SK-N-SH (cell line): Measurements from ENCODE around the gene GDI2. TPM values are rescaled to one million over a fixed set of nuclear protein-coding genes. Genes with fewer than 3 reads are reported as not detected.

Experiments
- CTCF ChIA-PET: fragments of 300-600, 350-600 bp; formaldehyde crosslinking; extraction: SDS; loops from one replicate; lab custom pipeline; 2021; lab: Yijun Ruan, JAX
- POLR2A ChIA-PET: fragments of 350-600 bp; sonication (Branson Sonifier 250); formaldehyde crosslinking; extraction: SDS; loops from one replicate; lab custom pipeline; 2020; ENCODE audit warnings: antibody characterized with exemption, inconsistent platforms; lab: Yijun Ruan, JAX
- DNase-seq: peaks from one replicate; pipeline ENCODE4 v3.0.0; 2012
- H2AFZ ChIP-seq: fragments of 200-600 bp; sonication (generic); 2 replicates; pipeline ENCODE4 v1.8.1; 2016; ENCODE audit warnings: antibody characterized with exemption, mild to moderate bottlenecking, low read depth
- H3F3A ChIP-seq: fragments of 200-600 bp; sonication (generic); replicated peaks from 2 replicates; pipeline ENCODE3; 2016; ENCODE audit warnings: antibody characterized with exemption, mild to moderate bottlenecking; ENCODE audit not compliant: insufficient read depth
- H3K27ac ChIP-seq, 2 experiments: fragments of 200-500 bp in 1 of 2; fragments of 200-600 bp in 1 of 2; sonication (Bioruptor generic) in 1 of 2; sonication (generic), shearing (Covaris generic) in 1 of 2; 2 replicates each; pipeline versions ENCODE4 v1.5.1 to v1.6.1; 2014 to 2016; ENCODE audit warnings: low read depth in 2 of 2, inconsistent platforms in 1 of 2, low read length in 1 of 2, mild to moderate bottlenecking in 1 of 2, mixed read lengths in 1 of 2
- H3K27me3 ChIP-seq: fragments of 200-600 bp; sonication (generic), shearing (Covaris generic); 2 replicates; pipeline ENCODE4 v1.6.1; 2016; ENCODE audit warnings: mixed run types; ENCODE audit not compliant: insufficient read depth
- H3K36me3 ChIP-seq, 2 experiments: fragments of 200-500 bp in 1 of 2; fragments of 200-600 bp in 1 of 2; sonication (Bioruptor generic) in 1 of 2; sonication (generic) in 1 of 2; replicated peaks in 1 of 2; 2 replicates each; pipeline versions ENCODE3 to v1.5.1; 2014 to 2016; ENCODE audit warnings: low read length in 1 of 2, mild to moderate bottlenecking in 1 of 2; ENCODE audit not compliant: insufficient read depth in 2 of 2, control insufficient read depth in 1 of 2
- H3K4me1 ChIP-seq, 2 experiments: fragments of 200-500 bp in 1 of 2; fragments of 200-600 bp in 1 of 2; sonication (Bioruptor generic) in 1 of 2; sonication (generic), shearing (Covaris generic) in 1 of 2; 2 replicates each; pipeline versions ENCODE4 v1.5.1 to v1.6.1; 2014 to 2016; ENCODE audit warnings: low read depth in 1 of 2, low read length in 1 of 2, mixed run types in 1 of 2; ENCODE audit not compliant: insufficient read depth in 2 of 2, control insufficient read depth in 1 of 2
- H3K4me2 ChIP-seq: fragments of 200-600 bp; sonication (generic), shearing (Covaris generic); 2 replicates; pipeline ENCODE4 v1.6.1; 2017; ENCODE audit warnings: mixed run types
- H3K4me3 ChIP-seq, 2 experiments: fragments of 200-500 bp in 1 of 2; fragments of 200-600 bp in 1 of 2; sonication (Bioruptor generic) in 1 of 2; sonication (generic), shearing (Covaris generic) in 1 of 2; 2 replicates each; pipeline versions ENCODE4 v1.5.1 to v1.8.1; 2014 to 2016; ENCODE audit warnings: low read depth in 2 of 2, inconsistent platforms in 1 of 2, low read length in 1 of 2, mild to moderate bottlenecking in 1 of 2, mixed read lengths in 1 of 2, moderate library complexity in 1 of 2
- H3K79me2 ChIP-seq: fragments of 200-600 bp; sonication (generic); 2 replicates; pipeline ENCODE4 v1.8.1; 2017; ENCODE audit warnings: mild to moderate bottlenecking; ENCODE audit not compliant: insufficient read depth
- H3K9ac ChIP-seq: fragments of 200-600 bp; sonication (generic); 2 replicates; pipeline ENCODE4 v1.6.1; 2017; ENCODE audit warnings: mixed run types
- H3K9me2 ChIP-seq: fragments of 200-600 bp; sonication (generic); 2 replicates; pipeline ENCODE4 v1.6.1; 2017; ENCODE audit warnings: mixed run types
- H3K9me3 ChIP-seq: fragments of 200-600 bp; sonication (generic); 2 replicates; pipeline ENCODE4 v1.6.1; 2017; ENCODE audit warnings: mixed run types, mild to moderate bottlenecking, moderate library complexity
- H4K20me1 ChIP-seq: fragments of 200-600 bp; sonication (generic); 2 replicates; pipeline ENCODE4 v1.6.1; 2017; ENCODE audit warnings: mild to moderate bottlenecking, mixed run types; ENCODE audit not compliant: insufficient read depth
- CHD2 ChIP-seq: fragments of 150-350 bp; IDR thresholded peaks from 2 replicates; pipeline ENCODE4 v1.6.1; 2018; ENCODE audit warnings: low read length; ENCODE audit not compliant: partially characterized antibody
- ELF1 ChIP-seq: IDR thresholded peaks from 2 replicates; pipeline ENCODE4 v1.4.0; 2012
- EP300 ChIP-seq, 2 experiments: IDR thresholded peaks; 2 replicates each; pipeline versions ENCODE4 v1.4.0 to v1.6.1; 2012; ENCODE audit warnings: borderline replicate concordance in 1 of 2, low read depth in 1 of 2, low read length in 1 of 2
- FOSL2 ChIP-seq: IDR thresholded peaks from 2 replicates; pipeline ENCODE4 v1.4.0; 2012; ENCODE audit warnings: low read depth, mild to moderate bottlenecking, moderate library complexity, borderline replicate concordance
- FOXM1 ChIP-seq: IDR thresholded peaks from 2 replicates; pipeline ENCODE4 v1.4.0; 2012; ENCODE audit warnings: low read depth, mild to moderate bottlenecking
- GABPA ChIP-seq: IDR thresholded peaks from 2 replicates; pipeline ENCODE4 v1.4.0; 2012; ENCODE audit warnings: low read depth, mild to moderate bottlenecking
- GATA2 ChIP-seq: sonication (generic); formaldehyde crosslinking; IDR thresholded peaks from 2 replicates; pipeline ENCODE4 v1.5.0; 2020; ENCODE audit warnings: mild to moderate bottlenecking, missing genetic modification reagents
- IRF3 ChIP-seq: fragments of 150-350 bp; IDR thresholded peaks from 2 replicates; pipeline ENCODE4 v1.6.1; 2016; ENCODE audit warnings: mild to moderate bottlenecking, low read depth, low read length
- JUND ChIP-seq: IDR thresholded peaks from 2 replicates; pipeline ENCODE4 v1.4.0; 2012
- MAX ChIP-seq: IDR thresholded peaks from 2 replicates; pipeline ENCODE4 v1.4.0; 2012; ENCODE audit warnings: low read depth
- MXI1 ChIP-seq: IDR thresholded peaks from 2 replicates; pipeline ENCODE4 v1.6.1; 2012; ENCODE audit warnings: mild to moderate bottlenecking, low read depth, low read length, improper control_type of control experiment
- NRF1 ChIP-seq: IDR thresholded peaks from 2 replicates; pipeline ENCODE4 v1.6.1; 2012; ENCODE audit warnings: low read depth, mild to moderate bottlenecking, low read length
- POLR2AphosphoS5 ChIP-seq: IDR thresholded peaks from 2 replicates; pipeline ENCODE4 v1.6.1; 2012; ENCODE audit warnings: low read depth, low read length
- REST ChIP-seq: IDR thresholded peaks from 2 replicates; pipeline ENCODE4 v1.6.1; 2012; ENCODE audit warnings: mild to moderate bottlenecking, low read depth, low read length, moderate library complexity
- RFX5 ChIP-seq: IDR thresholded peaks from 2 replicates; pipeline ENCODE4 v1.6.1; 2012; ENCODE audit warnings: mild to moderate bottlenecking, improper control_type of control experiment, low read length
- RXRA ChIP-seq: IDR thresholded peaks from 2 replicates; pipeline ENCODE4 v1.4.0; 2012; ENCODE audit warnings: low read depth, mild to moderate bottlenecking, borderline replicate concordance
- SIN3A ChIP-seq: IDR thresholded peaks from 2 replicates; pipeline ENCODE4 v1.6.1; 2012; ENCODE audit warnings: low read depth, mild to moderate bottlenecking, low read length, moderate library complexity, borderline replicate concordance
- SMC3 ChIP-seq: IDR thresholded peaks from 2 replicates; pipeline ENCODE4 v1.6.1; 2012; ENCODE audit warnings: low read depth, low read length, improper control_type of control experiment
- TEAD4 ChIP-seq: IDR thresholded peaks from 2 replicates; pipeline ENCODE4 v1.4.0; 2012; ENCODE audit warnings: mild to moderate bottlenecking, borderline replicate concordance; ENCODE audit not compliant: insufficient read depth
- USF1 ChIP-seq: IDR thresholded peaks from 2 replicates; pipeline ENCODE4 v1.4.0; 2012; ENCODE audit warnings: low read depth, borderline replicate concordance
- USF2 ChIP-seq: fragments of 150-350 bp; IDR thresholded peaks from 2 replicates; pipeline ENCODE4 v1.6.1; 2017; ENCODE audit warnings: antibody characterized with exemption, low read length, low read depth, borderline replicate concordance
- WGBS: methylation state at CpG from one replicate; pipeline ENCODE4 v1.1.6; 2017; ENCODE audit warnings: low lambda C conversion rate; 5-methylcytosine and 5-hydroxymethylcytosine counted together
- polyA plus RNA-seq, 3 experiments: library from polyadenylated mRNA; depleted of rRNA; stranded (reverse); fragments of >200 nt; gene quantifications; 2 replicates each; pipeline ENCODE4 v1.2.3, GENCODE V29; 2012

GDI2 gene
- polyA plus RNA-seq, 1 of the 3 experiments (the other 2 are of a cell fraction) = 94.3 TPM

- Histone ChIP-seq H3K4me2 (no peak overlapping the region), H3K27me3 (no peaks in the 10 kb centered on the region), H2AFZ (no peak overlapping the region), H3K9ac (no peak overlapping the region), H3K36me3 (peaks cover 51 to 75% of the 10 kb centered on the region in 2 experiments), H3K4me3 (no peak overlapping the region), H3F3A (peaks cover 40% of the 10 kb centered on the region), H3K4me1 (0 out of 4 replicates have a peak, but pooled peaks cover 0 to 5% of the 10 kb centered on the region in 2 experiments), H3K27ac (no peak overlapping the region), H4K20me1 (peaks cover 49% of the 10 kb centered on the region), H3K79me2 (peaks cover 96% of the 10 kb centered on the region), H3K9me3 (no peaks in the 10 kb centered on the region), H3K9me2 (no peaks in the 10 kb centered on the region)
- TF ChIP-seq SIN3A (no peak), NRF1 (no peak), ELF1 (no peak), RXRA (no peak), RFX5 (no peak), FOXM1 (no peak), TEAD4 (no peak), JUND (no peak)
- WGBS = 97% methylated on average over 1 of the region's 1 CpG
- no peak for DNase-seq
- POLR2A ChIA-PET = no interaction called here
- CTCF ChIA-PET = interaction anchor here (0.9 to 1.0 kb wide), 2 partner anchors 12 to 23 kb away, joined by 3 to 4 read pairs; no protein-coding TSS in a partner anchor
Measured at GRCh38 chr10:5783300-5783699, 29.9 kb downstream of the GDI2 start.

- H3K27me3 ChIP-seq = no peaks in the 10 kb centered on the region
- POLR2A ChIA-PET = no interaction called here
- H3K4me2 ChIP-seq = no peak overlapping the region
- CTCF ChIA-PET = no interaction called here
- no peak overlapping the region for H3K27ac ChIP-seq
- no peaks in the 10 kb centered on the region for H3K9me3 ChIP-seq
- H3K9ac ChIP-seq = no peak overlapping the region
- no peak for DNase-seq
- no peak overlapping the region for H2AFZ ChIP-seq
- 91% methylated on average over 1 of the region's 1 CpG for WGBS
- peaks cover 40% of the 10 kb centered on the region for H3F3A ChIP-seq
- H4K20me1 ChIP-seq = peaks cover 51% of the 10 kb centered on the region
- no peaks in the 10 kb centered on the region for H3K9me2 ChIP-seq
- 0 out of 4 replicates have a peak, but pooled peaks cover 0 to 2% of the 10 kb centered on the region in 2 experiments for H3K4me1 ChIP-seq
- peaks cover 43 to 81% of the 10 kb centered on the region in 2 experiments for H3K36me3 ChIP-seq
- peaks cover 100% of the 10 kb centered on the region for H3K79me2 ChIP-seq
- TF ChIP-seq FOSL2 (no peak), MXI1 (no peak), IRF3 (no peak), EP300 (IDR thresholded peaks at IDR 0.05; ENCODE audit: borderline replicate concordance in 1 of 2, low read depth in 1 of 2, low read length in 1 of 2) (no peak), ELF1 (no peak), FOXM1 (no peak), GATA2 (no peak), RXRA (no peak), MAX (no peak), SIN3A (no peak), USF2 (no peak), JUND (no peak), SMC3 (no peak), POLR2AphosphoS5 (no peak), CHD2 (no peak), USF1 (no peak), TEAD4 (no peak), GABPA (no peak), NRF1 (no peak), REST (no peak)
- no peak overlapping the region for H3K4me3 ChIP-seq
Measured at GRCh38 chr10:5782174-5782573, 31.1 kb downstream of the GDI2 start.
